ENCODE measurements around the gene FNDC10.
"Not testable (repeated sequence)": the region's sequence is repeated elsewhere in the genome, so short reads cannot be mapped to it uniquely, and the experiment has no call there.

Gene FNDC10

DNA sequence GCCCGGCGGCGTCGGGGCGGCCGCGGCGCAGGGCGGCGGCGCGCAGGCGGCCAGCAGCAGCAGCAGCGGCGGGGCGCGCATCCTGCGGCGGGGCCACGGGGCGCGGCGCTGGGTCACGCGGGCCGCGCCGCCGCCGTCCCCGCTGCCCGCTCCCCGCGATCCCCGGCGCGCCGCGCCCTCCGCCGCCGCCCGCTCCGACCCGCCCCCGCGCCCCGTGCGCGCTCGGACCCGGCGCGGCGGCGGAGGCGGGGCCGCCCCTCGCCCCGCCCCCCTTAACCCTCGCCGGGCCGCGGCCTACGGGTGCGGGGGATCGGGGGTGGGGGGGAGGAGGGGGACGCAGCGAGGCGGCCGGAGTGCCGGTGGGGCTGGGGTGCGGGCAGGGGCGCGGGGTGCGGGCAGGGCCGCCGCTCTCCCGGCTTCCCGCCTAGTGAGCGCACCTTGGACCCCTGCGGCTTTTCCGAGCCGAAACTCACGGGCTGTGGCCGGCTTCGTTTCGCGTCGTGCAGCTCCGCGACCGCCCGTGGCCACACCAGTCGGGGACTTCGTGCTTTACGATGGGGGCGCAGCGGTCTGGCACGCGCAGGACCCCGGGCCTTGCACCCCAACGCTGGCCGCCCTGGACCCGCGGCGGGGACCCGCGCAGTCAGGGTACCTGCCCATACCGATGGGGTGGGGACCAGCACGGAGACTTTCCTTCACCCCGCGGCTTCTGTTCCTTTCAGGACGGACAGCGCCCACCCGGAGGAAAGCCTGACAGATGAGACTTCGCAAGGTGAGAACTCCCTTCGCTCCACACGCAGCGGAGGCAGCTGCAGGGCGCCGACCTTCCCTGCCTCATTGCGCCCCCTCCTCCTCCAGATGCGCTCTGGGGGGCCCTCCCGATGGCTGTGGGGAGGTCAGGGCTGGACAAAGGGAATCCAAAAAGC, at the start of gene FNDC10:
FNDC10 (minus strand) TSS at position 201 of the 926 bp plus-strand sequence; CDS start at position 81, 120 bp downstream.
- DNase-seq, result no peak

DNA sequence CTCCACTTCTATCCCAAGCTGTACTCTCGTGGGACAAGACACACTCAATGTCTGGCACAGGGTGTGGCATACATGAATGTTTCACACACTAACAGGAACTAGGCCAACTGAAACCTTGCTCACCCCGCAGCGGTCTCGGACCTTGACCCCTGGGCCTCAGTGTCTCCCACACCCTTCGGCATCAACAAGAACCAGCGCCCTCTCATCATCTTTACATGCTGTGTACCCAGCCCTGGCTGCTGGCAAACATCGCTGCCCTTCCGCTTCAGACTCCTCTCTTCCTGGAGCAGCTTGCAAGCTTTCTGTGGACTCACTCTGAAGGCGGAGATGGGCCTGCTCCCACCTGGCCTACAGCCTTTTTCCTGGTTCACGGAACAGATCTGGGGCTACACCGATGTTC, 48.3 kb upstream of the FNDC10 start:
- DNase-seq, result not testable (repeated sequence)

GRCh38 chr1:1647567-1648241, 47.8 kb upstream of the FNDC10 start:
- not testable (repeated sequence) for DNase-seq

DNA sequence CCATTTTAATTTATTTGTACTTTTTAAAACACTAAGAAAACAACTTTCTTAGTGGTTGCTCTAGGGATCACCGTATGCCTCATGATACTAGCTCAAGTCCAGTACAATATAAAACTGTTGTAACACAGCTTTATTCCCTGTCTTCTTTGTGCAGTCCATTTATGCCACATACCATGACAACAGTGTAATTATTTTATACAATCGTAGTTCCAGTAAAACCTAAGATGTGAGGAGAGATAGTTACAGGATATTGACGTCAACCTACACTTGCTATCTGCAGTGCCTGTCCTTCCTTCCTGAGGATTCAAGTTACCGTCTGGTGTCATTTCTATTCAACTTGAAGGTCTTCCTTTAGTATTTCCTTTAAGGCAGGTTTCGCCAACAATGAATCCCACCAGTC, 46.4 kb upstream of the FNDC10 start:
- DNase-seq, result not testable (repeated sequence)

DNA sequence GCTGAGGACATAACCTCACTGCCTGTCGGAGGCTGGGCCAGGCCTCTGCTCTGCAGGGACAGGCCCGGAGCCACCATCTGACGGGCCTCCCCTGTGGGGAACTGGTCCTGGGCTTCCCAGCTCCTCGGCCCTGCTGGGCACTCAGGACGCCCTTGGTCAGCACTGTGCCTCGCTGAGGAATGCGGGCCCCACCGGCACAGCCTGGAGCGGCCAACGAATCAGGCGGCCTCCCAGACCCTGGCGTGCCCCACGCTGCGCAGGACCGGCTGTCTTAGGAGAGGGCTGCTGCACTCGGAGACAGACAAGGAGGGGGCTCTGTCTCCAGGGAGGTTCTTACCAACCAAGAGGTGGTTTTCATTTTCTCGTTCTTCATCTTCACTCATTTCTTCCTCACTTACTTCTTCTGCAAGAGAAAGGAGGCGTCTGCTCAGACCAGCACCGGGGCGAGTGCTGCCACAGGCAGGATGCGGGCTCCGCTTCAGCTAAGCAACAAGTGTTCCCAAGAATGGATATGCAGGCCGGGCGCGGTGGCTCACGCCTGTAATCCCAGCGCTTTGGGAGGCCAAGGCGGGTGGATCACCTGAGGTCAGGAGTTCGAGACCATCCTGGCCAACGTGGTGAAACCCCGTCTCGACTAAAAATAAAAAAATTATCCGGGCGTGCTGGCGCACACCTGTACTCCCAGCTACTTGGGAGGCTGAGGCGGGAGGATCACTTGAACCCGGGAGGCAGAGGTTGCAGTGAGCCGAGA, 41.0 kb upstream of the FNDC10 start:
- not testable (repeated sequence) for DNase-seq

GRCh38 chr1:1640081-1640480, 40.1 kb upstream of the FNDC10 start:
- DNase-seq, result not testable (repeated sequence)

DNA sequence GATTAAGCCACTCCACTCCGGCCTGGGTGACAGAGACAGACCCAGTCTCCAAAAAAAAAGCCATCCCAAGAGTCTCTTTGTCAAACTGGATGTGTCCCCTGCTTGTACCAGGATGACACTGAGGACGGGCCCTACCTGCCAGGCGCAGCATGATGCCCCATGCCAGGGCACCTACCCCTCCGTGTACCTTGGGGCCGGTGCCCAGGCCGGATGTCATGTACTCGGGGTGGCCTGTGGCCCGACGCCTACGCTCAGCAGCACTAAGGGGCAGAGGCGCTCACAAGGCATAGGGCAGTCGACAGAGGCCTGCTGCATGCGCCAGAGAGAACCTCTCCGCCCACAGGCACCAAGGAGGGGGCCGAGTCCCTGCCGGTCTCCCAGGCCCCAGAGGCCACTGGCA, 39.4 kb upstream of the FNDC10 start:
- not testable (repeated sequence) for DNase-seq

GRCh38 chr1:1638528-1638927, 38.6 kb upstream of the FNDC10 start:
- not testable (repeated sequence) for DNase-seq

DNA sequence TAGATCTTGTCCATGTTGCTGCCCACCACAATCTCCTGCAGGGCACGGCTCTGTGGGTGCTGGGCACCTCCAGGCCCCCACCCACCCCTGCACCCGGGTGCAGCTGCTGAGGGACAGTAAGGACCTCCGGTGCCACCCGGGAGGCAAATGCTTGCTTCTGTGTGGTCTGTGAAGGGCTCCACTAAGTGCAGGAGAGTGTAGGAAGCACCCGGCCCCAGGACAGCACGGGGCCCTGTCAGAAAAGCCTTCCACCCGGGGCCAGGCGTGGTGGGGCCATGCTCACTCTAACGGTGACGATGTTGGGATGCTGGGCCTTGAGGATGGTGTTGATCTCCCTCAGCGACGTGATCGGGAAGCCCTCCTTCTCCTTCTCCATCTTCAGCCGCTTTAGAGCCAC, 37.5 kb upstream of the FNDC10 start:
- not testable (repeated sequence) for DNase-seq

DNA sequence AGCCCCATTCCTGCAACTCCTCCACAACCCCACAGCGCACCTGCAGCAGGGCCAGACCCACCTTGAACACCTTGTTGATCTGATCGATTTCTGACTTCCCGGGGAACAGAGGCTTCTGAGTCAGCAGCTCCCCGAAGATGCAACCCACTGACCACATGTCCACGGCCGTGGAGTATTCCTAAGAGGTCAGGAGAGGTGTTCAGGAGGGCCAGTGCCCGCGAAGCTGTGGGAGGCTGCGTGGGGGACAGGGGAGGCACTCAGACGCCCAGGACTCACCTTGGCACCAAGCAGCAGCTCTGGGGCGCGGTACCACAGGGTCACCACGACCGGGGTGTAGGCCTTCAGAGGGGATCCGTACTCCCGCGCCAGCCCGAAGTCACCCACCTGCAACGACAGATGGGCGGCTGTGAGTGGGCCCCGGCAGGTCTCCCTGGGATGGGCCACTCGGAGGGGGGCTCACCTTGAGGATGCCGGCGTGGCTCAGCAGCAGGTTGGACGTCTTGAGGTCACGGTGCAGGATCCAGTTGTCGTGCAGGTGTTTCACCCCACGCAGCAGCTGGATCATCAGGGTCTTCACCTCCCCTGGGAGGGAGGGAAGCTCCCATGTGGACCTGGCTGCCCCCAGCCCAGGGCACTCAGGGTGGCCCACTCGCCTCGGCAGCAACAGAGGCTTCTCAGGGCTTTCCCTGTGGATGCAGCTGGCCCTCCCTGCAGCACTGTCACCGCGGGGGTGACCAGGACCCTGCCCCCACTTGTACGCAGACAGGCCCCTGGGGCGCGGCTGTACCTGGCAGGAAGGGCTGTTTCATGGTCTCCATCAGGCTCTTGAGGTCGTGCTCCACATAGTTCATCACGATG, 36.9 kb upstream of the FNDC10 start:
- not testable (repeated sequence) for DNase-seq

DNA sequence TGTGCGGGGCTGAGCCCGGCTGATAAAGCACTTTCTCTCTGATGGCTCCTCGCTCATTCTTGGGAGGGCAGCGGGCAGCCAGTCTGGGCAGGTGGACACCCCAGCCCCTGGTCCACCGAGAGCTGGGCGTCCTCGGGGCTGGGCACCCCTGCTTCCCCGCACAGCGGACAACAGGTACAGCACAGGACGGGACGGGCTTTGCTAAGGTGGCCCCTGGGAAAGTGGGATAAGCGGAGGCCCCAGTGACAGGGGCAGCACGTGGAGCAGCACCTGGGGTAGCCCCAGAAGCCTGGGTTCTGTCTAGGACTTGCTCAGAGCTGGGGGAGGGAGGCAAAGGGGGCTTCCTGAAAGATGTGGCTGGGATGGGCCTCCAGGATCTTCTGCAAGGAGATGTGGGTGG, 34.7 kb upstream of the FNDC10 start:
- not testable (repeated sequence) for DNase-seq

DNA sequence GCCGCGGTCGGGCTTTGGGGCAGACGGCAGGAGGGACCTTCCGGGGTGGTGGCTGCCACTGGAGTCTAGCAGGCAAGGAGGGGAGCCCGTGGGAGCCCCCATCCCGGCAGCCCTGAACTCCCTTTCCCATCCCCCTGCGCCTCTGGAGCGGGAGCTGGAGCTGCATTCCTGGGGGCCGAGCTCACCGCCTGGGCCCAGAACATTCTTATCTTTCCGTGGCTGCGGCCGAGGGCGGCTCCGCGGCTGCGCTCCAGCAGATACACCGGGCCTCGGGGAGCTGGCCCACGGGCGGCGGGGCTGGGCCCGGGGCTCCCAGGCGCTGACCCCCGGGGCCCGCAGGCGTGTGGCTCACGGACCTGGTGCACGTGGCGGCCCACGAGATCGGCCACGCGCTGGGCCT, 33.5 kb upstream of the FNDC10 start:
- not testable (repeated sequence) for DNase-seq

DNA sequence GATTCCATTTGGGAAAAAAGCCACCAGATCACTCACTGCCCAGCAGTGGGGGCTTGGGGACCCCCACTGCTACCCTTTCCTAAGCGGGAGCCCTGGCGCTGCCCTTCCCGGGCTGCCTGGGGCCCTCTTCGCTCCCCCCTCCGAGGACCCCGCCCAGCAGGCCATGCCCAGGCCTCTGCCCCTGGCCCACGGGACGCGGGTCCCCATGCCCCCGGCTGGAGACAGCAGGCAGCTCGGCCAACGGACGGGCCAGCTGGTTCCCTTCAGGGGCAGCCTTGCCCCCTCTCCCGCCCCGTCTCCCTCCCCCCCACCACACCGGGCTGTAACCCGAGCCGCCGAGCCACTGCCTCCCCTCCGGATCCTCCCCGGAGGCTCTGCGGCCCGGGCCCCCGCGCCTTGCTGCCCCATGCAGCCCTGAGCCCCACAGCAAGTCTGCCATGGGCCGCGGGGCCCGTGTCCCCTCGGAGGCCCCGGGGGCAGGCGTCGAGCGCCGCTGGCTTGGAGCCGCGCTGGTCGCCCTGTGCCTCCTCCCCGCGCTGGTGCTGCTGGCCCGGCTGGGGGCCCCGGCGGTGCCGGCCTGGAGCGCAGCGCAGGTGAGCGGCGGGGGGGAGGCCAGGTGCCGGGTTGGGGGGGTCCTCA, 32.0 kb upstream of the FNDC10 start, which contains the start of gene MMP23B:
MMP23B (plus strand) TSS at position 392 of the 639 bp plus-strand sequence; CDS start at position 438, 46 bp downstream.
- no peak for DNase-seq

- DNase-seq, result peak; percentile 69
Measured at GRCh38 chr1:1630965-1631781, 31.2 kb upstream of the FNDC10 start.

DNA sequence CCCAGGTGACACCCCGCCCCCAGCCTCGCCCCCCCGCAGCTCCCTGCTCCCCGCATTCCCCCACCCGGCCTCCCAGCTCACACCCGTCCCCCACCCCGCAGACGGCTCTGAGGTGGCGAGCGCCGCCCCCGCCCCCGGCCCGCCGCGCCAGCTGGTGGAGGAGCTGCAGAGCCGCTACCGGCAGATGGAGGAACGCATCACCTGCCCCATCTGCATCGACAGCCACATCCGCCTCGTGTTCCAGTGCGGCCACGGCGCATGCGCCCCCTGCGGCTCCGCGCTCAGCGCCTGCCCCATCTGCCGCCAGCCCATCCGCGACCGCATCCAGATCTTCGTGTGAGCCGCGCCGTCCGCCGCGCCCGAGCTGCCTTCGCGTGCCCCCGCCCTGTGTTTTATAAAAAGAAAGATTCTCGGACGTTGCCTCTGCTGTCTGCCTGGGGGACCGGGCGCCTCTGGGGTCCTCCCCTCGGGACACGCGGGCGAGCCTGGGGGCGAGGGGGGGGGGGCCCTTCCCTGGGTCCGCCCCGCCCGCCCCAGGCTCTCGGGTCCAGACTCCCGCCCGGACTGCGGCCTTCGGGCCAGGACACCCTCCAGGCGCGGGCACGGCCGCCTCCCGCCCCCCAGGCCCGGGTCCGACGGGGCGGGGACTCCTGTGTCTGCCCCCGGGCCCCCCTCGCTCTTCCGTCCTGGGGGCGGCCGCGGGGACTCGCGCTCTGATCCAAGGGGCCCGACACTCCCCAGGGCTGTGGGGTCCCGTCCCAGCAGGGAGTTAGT, 30.4 kb upstream of the FNDC10 start:
- peak; percentile 97 for DNase-seq

DNA sequence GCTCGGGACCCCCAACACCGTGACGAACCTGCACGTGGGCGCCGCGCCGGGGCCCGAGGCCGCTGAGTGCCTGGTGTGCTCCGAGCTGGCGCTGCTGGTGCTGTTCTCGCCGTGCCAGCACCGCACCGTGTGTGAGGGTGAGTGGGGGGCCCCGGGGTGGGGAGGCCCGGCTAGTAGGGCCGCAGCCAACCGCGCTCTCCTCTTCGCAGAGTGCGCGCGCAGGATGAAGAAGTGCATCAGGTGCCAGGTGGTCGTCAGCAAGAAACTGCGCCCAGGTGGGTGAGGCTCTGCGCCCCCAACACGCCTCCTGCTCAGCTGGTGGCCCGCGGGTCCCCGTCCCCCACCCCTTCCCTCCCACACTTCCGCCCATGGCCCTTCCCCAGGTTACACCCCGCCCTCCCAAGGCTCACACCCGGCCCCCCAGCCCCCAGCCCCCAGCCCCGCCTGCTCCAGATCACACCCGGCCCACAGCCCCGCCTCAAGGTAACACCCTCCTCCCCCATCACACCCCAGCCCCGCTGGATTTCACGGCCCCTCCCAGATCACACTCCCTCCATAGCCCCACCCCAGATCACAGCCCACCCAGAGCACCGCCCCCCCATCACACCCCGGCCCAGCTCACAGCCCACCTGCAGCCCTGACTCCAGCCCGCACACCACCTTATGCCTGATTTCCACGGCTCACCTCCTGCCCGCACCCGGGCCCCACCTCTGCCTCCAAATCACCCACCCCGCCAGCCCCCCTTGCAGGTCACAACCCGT, 29.7 kb upstream of the FNDC10 start:
- peak; percentile 91 for DNase-seq

GRCh38 chr1:1628754-1629429, 29.0 kb upstream of the FNDC10 start:
- DNase-seq, result peak; percentile 52

Measured in CD4-positive, alpha-beta T cell treated with Interleukin-10 for 1 hour (primary cell).